Anterior cingulate cortex (tissue), 58 donors: ENCODE measurements around the gene SMG7.

Experiments
- DNase-seq, 58 donors: peaks; one replicate each; lab custom pipeline; 2025; lab: John Stamatoyannopoulos, UW

Gene SMG7

DNA sequence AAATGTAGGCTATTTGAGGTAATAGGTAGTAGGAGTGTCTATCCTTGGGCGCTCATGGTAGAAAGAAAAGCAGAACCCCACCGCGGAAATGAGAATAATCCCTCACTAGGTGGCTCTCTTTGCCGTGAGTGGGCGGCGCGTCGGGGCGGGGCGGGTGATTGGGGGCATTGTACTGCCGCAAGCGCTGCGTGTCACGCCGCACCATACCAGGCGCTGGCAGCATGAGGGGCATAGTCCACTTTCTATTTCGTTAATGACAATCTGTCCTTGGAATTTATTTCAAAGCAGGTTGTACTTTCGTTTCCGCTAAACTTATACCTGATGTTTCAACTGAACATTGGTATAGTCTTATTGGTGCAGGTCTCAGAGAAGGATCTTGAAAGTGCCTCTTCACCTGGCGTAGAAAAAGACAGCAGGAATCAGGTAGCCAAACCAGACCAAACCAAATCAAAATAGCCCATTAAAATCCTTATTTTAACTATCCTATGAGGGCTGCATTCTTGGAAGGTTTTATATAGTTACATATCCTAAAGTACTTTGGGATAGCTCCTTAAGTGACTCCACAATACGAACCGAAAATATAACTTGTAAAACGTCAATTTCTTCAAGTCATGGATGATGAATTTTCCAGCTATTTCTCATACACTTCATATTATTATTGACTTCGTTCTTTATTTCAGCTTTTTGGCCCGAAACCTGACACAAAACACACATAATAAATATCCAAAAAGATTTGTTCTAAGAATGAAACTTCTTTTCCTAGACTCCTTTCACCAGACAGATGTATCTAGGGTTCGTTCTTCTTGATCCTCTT, 1.9 kb upstream of the SMG7 start:
- peak in 57 of 58 donors; percentile 1 to 83 (median 64) for DNase-seq

DNA sequence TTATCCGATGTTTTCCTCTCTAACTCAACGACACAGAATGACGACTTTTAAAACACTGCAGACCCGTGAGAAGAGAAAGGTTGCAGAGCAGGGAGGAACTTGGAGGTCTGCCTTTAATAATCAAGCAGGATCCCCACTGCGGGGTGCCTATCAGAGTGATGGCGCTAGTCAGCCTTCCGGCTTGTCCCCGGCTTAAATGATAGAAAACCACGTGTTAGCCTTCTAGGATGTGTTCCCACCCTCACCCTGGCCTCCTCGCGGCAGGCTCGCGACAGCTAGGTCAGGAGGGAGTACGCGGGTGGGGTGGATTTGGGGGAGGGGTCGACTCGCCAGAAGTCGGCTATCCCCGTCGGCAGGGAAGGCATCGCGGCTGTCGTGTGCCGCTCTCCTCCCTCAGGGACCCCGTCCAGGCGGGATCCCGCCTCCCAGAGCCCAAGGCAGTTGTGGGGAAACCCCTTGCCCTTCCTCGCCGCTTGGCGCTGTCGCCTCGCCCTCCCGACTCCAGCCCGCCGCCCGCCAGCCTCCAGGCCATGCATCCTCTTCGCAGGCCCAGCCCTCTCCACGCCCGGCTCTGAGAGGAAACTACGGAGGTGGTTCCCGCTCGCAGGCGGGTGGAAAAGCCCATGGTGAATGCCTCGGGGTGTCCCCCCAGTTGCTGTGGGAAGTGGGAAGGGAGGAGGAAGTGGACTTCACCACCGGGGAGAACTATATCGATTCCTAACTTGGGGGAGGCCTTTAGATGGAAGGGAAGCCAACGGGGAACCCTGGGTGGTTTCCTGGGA, 1.1 kb upstream of the SMG7 start:
- peak in 56 of 58 donors; percentile 59 to 93 (median 83) for DNase-seq

DNA sequence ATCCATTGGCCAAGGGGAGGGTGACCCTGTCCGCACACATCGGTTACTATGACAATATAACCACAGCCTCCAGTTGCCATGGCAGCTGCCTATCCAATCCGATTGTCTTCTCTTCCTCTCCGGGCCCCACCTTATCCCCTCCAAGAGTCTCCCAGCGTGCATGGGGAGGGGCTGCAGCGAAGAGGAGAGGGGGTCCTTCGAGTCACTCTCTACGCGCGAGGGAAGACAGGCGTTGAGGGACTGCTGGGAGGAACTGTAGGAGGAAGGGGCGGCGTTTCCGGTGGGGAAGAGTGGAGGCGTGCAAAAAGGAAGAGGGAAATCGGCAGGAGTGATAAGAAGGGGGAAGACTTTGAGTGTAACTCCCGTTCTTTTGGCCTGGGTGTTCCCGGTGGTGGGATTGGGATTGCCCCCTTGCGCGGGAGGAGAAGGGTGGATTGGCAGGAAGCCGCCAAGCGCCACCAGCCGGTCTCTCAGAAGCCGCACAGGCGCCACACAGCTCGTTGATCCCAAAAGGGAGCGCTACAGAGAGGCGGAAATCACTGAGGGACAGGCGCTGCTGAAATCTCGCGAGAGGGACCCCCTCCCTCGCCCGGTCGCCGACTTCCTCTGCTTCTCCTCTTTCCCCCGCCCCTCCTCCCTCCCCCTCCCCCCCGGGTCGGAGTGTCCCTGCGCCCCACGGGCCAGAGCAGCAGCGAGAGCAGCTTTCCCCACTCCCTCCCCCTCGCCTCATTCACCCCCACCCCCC, 384 bp upstream of the SMG7 start:
- DNase-seq, result peak; percentile 88 to 99 (median 97)

DNA sequence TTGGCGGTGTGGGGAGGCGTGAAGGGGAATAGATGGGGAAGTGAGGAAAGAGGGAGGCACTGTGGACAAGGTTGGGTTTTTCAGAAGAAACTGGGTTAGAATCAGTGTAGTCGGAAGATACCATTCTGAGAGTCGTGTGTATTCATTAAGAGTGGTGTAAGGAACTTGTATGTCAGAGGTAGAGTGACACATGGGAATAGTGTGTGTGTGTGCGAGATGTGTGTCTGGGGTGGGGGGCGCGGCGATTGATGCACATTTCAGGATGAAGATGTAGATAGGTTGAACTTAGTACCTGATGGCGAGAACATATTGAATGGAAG, 878 bp downstream of the SMG7 start:
- DNase-seq, result peak in 2 of 58 donors; percentile 35 to 36

- no peak for DNase-seq
Measured at GRCh38 chr1:183476081-183476480, 3.8 kb downstream of the SMG7 start.

- no peak for DNase-seq
Measured at GRCh38 chr1:183477986-183478781, 5.9 kb downstream of the SMG7 start.

DNA sequence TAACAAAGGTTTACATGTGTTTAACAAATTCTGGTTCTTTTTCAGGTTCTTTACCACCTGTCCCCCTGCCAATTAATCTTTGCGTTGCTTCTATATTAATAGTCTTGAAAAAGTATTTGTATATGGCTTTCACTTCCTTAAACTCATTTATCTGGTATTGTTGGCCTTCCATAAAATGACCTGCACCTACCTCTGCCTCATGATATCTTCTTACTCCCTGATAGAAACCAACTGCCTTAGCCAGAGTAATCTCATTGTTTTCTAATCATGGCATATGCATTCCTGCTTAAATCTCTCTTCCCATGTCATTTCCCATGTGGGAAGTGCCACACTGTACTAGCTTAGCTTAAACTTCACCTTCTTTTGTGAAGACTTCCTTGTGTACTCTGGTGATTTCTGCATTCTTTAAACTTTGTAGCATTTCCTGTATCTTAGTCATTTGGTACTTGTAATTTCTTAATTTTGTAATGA, 8.7 kb downstream of the SMG7 start:
- DNase-seq, result no peak

DNA sequence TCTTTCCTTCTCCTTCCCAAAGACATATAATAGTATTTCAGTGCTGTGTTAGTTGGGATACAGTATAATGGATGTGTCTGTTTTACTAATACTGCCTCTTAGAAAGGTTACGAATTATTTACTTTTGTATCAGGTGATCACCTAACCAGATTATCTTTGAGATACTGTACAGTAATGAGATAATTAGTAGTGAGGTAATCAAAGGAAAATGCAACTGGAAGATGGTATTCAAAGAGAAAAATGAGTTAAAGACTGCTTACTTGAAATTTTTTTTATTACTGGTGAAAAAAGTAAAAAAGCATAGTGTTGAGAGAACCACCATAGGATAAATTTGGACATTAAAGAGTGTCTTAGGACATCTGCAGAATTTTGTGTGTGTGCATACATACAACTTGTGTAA, 10.9 kb downstream of the SMG7 start:
- DNase-seq, result no peak

GRCh38 chr1:183484254-183484653, 12.0 kb downstream of the SMG7 start:
- no peak for DNase-seq

GRCh38 chr1:183484851-183485250, 12.6 kb downstream of the SMG7 start:
- DNase-seq, result no peak

DNA sequence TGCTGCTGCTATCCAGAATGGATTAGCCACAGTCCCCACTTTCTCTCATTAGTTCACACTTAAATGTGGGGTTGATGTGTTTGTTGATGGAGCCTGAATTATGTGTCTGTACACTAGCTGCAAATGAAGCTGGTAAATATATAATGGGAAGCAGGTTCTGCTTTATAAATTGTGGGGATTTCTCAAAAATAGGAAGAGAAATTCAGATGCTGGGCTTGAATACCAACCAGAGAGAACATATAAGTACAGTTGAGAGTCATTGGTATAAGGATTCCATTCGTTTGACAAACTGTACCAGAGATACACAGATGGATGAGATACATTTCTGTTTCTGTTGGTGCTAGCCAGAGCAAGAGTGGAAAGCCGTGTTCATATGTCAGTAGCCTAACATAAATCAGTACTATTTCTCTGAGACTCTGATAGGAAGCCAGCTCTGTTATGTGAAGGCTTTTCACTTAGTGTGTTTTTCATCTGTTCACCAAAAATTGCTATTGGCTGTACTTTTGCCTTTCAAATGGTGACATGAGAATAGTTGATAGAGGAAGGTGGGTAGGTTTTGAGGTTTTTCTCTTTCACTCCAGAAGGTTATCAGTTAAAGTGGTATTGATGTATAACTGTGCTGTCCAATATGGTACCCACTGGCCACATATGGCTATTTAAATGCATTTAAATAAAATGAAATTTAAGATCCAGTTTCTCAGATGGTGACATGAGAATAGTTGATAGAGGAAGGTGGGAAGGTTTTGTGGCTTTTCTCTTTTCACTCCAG, 15.6 kb downstream of the SMG7 start:
- no peak for DNase-seq

DNA sequence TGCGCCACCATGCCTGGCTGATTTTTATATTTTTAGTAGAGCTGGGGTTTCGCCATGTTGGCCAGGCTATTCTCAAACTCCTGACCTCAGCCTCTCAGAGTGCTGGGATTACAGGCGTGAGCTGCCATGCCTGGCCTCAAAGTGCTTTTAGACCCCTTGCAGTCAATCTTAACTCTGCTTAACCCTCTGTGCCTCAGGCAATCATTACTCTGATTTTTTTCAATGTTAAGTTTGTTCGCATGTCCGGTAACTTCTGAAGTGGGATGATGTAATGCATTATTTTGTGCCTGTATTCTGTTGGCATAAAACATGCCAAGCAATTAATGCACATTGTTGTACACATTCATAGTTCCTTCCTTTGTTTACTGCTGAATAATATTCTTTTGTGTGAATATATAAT, 18.6 kb downstream of the SMG7 start:
- no peak for DNase-seq

GRCh38 chr1:183493540-183494245, 21.4 kb downstream of the SMG7 start:
- no peak for DNase-seq

DNA sequence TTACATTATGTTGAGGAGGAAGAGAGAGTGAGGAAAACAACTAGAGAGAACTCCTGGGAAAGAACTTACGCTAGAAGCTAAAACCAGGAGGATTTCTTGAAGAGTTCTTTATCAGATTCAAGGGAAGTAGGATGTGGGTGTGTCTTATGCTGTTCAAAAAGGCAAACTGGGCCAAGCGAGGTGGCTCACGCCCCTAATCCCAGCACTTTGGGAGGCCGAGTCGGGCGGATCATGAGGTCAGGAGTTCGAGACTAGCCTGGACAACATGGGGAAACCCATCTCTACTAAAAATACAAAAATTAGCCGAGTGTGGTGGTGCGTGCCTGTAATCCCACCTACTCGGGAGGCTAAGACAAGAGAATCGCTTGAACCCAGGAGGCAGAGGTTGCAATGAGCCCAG, 23.1 kb downstream of the SMG7 start:
- DNase-seq, result no peak

GRCh38 chr1:183497218-183497617, 24.9 kb downstream of the SMG7 start:
- DNase-seq, result no peak

- no peak for DNase-seq
Measured at GRCh38 chr1:183498342-183498991, 26.2 kb downstream of the SMG7 start.

GRCh38 chr1:183505454-183506089, 33.3 kb downstream of the SMG7 start:
- DNase-seq, result no peak

- no peak for DNase-seq
Measured at GRCh38 chr1:183506561-183506960, 34.3 kb downstream of the SMG7 start.
